Fibroblast of lung (primary cell): ENCODE measurements around the gene POFUT2. TPM values are rescaled to one million over a fixed set of nuclear protein-coding genes. Genes with fewer than 3 reads are reported as not detected.

Experiments used
- DNase-seq, 2 donors: peaks; one replicate each; pipeline versions ENCODE4 v3.0.0 to v3.0.0-alpha.2; 2010; ENCODE audit warnings: low read depth in 2 of 2
- H2AFZ ChIP-seq: 2 replicates; pipeline ENCODE4 v1.5.1; 2012; ENCODE audit warnings: low read length, control low read depth, inconsistent platforms
- H3K27ac ChIP-seq: 2 replicates; pipeline ENCODE4 v1.5.1; 2011; ENCODE audit warnings: low read length, control low read depth; ENCODE audit not compliant: insufficient read depth
- H3K27me3 ChIP-seq: 2 replicates; pipeline ENCODE4 v1.5.1; 2011; ENCODE audit warnings: mild to moderate bottlenecking, low read length; ENCODE audit not compliant: control insufficient read depth, insufficient read depth
- H3K36me3 ChIP-seq: 2 replicates; pipeline ENCODE4 v1.5.1; 2011; ENCODE audit warnings: low read length; ENCODE audit not compliant: control insufficient read depth, insufficient read depth
- H3K4me1 ChIP-seq: 2 replicates; pipeline ENCODE4 v1.5.1; 2011; ENCODE audit warnings: low read length; ENCODE audit not compliant: control insufficient read depth, insufficient read depth; ENCODE audit errors: extremely low read depth
- H3K4me2 ChIP-seq: 2 replicates; pipeline ENCODE4 v1.5.1; 2011; ENCODE audit warnings: low read length, control low read depth; ENCODE audit not compliant: insufficient read depth; ENCODE audit errors: extremely low read depth
- H3K4me3 ChIP-seq, 4 experiments: fragments of 200-600 bp in 1 of 4; sonication (generic) in 1 of 4; replicated peaks in 1 of 4; 2 replicates each; pipeline ENCODE4 v1.5.1; 2011 to 2016; ENCODE audit warnings: low read length in 4 of 4, low read depth in 3 of 4, mild to moderate bottlenecking in 3 of 4, control low read depth in 2 of 4, inconsistent platforms in 1 of 4, mixed read lengths in 1 of 4; ENCODE audit not compliant: insufficient read depth in 1 of 4; ENCODE audit errors: control extremely low read depth in 1 of 4
- H3K79me2 ChIP-seq: 2 replicates; pipeline ENCODE4 v1.5.1; 2012; ENCODE audit warnings: mild to moderate bottlenecking, low read length, inconsistent platforms; ENCODE audit not compliant: control insufficient read depth, insufficient read depth
- H3K9ac ChIP-seq: 2 replicates; pipeline ENCODE4 v1.5.1; 2011; ENCODE audit warnings: mild to moderate bottlenecking, low read length, control low read depth; ENCODE audit not compliant: insufficient read depth
- H3K9me3 ChIP-seq: 2 replicates; pipeline ENCODE4 v1.5.1; 2012; ENCODE audit warnings: low read depth, low read length; ENCODE audit not compliant: control insufficient read depth, insufficient read depth
- H4K20me1 ChIP-seq: 2 replicates; pipeline ENCODE4 v1.5.1; 2011; ENCODE audit warnings: low read length; ENCODE audit not compliant: control insufficient read depth, insufficient read depth; ENCODE audit errors: extremely low read depth
- CTCF ChIP-seq, 2 donors: IDR thresholded peaks in 1 of 2; conservative IDR thresholded peaks in 1 of 2; 1 replicate in 1 of 2; 2 replicates in 1 of 2; pipeline ENCODE4 v1.5.1; 2011 to 2012; ENCODE audit warnings: low read length in 2 of 2, control low read depth in 1 of 2, inconsistent platforms in 1 of 2, low read depth in 1 of 2, mild to moderate bottlenecking in 1 of 2
- EZH2 ChIP-seq: IDR thresholded peaks from 2 replicates; pipeline ENCODE4 v1.5.1; 2012; ENCODE audit warnings: low read length, control low read depth, mild to moderate bottlenecking; ENCODE audit errors: missing control alignments
- polyA plus RNA-seq, 2 donors: library from polyadenylated mRNA; depleted of rRNA in 1 of 2; stranded (reverse) in 1 of 2; unstranded in 1 of 2; fragments of >200 nt; gene quantifications; 2 replicates each; pipeline ENCODE4 v1.2.1, GENCODE V29; 2011 to 2012; ENCODE audit warnings: missing spikeins in 1 of 2
- total RNA-seq: library from RNA; depleted of rRNA; stranded (reverse); fragments of >200 nt; gene quantifications from 2 replicates; pipeline ENCODE4 v1.2.1, GENCODE V29; 2014

The POFUT2 gene
- total and polyA plus RNA-seq, 2 donors (not counting 1 experiment from before 2014, with no cell fraction given): 56.0 to 60.3 TPM

DNA sequence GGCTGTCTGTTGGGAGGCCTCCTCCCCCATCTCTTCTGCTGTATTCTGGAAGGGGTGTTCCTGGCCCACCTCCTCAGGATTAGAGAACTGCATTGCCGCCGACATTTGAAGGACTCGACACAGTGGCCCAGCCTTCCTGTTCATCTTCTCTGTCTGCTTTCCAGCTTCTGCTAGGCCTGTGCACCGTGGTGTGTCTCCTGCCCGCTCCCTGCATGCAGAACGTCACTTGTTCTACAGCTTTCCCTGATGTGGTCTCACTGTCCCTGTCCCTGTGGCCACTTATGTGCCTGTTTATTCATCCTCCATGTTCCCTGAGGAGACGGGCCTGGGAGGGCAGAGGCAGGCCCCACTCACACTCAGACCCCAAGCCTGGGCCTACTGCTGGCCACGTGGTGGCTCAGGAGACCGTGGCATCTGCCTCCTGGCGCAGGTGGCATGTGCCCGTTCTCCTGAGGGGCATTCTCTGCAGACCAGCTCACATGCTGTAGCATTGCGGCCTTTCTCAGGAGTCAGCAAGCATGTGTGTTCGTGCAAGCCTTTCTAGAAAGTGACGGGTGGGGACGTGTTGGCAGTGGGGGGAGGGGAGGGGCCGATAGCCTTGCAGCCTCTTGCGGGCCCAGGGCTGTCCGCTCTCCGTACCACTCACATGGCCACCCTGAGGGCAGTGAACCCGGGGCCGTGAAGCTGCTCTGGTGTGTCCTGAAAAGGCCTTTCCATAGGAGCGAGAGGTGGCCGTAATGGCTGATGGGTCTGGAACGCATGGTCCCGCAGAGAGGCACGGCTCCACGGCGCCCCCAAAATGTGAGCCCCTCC is 35.9 kb downstream of the POFUT2 start:
- H3K9ac ChIP-seq: no peak overlapping the region
- no peaks in the 10 kb centered on the region for H3K79me2 ChIP-seq
- H2AFZ ChIP-seq: no peak overlapping the region
- H3K9me3 ChIP-seq: no peaks in the 10 kb centered on the region
- no peaks in the 10 kb centered on the region for H4K20me1 ChIP-seq
- H3K27me3 ChIP-seq: peaks cover 28% of the 10 kb centered on the region
- H3K4me2 ChIP-seq: no peak overlapping the region
- TF ChIP-seq EZH2: no peak
- no peak for TF ChIP-seq CTCF (conservative IDR thresholded peaks at IDR 0.05 in 1 of 2, IDR thresholded peaks at IDR 0.05 in 1 of 2; ENCODE audit: low read depth in 1 of 2, low read length in 2 of 2)
- H3K4me3 ChIP-seq: no peak overlapping the region
- no peak overlapping the region for H3K27ac ChIP-seq
- DNase-seq: no peak
- no peaks in the 10 kb centered on the region for H3K36me3 ChIP-seq
- H3K4me1 ChIP-seq: peaks cover 3% of the 10 kb centered on the region

- no peak overlapping the region for H3K27ac ChIP-seq
- H3K9ac ChIP-seq: no peak overlapping the region
- no peaks in the 10 kb centered on the region for H3K36me3 ChIP-seq
- no peak for DNase-seq
- H2AFZ ChIP-seq: no peak overlapping the region
- H3K27me3 ChIP-seq: peaks cover 32% of the 10 kb centered on the region
- H3K4me3 ChIP-seq: no peak overlapping the region
- no peaks in the 10 kb centered on the region for H4K20me1 ChIP-seq
- no peak for TF ChIP-seq EZH2
- no peak for TF ChIP-seq CTCF (conservative IDR thresholded peaks at IDR 0.05 in 1 of 2, IDR thresholded peaks at IDR 0.05 in 1 of 2; ENCODE audit: low read depth in 1 of 2, low read length in 2 of 2)
- H3K4me2 ChIP-seq: no peak overlapping the region
- H3K9me3 ChIP-seq: no peaks in the 10 kb centered on the region
- no peaks in the 10 kb centered on the region for H3K79me2 ChIP-seq
- peaks cover 3% of the 10 kb centered on the region for H3K4me1 ChIP-seq
Measured at GRCh38 chr21:45250914-45251634, 36.6 kb downstream of the POFUT2 start.

GRCh38 chr21:45250272-45250671 is 37.4 kb downstream of the POFUT2 start:
- H3K4me3 ChIP-seq: no peak overlapping the region
- H3K9me3 ChIP-seq: no peaks in the 10 kb centered on the region
- no peak overlapping the region for H3K27ac ChIP-seq
- H3K4me1 ChIP-seq: peaks cover 3% of the 10 kb centered on the region
- no peak overlapping the region for H3K4me2 ChIP-seq
- no peak for TF ChIP-seq EZH2
- no peak for TF ChIP-seq CTCF (conservative IDR thresholded peaks at IDR 0.05 in 1 of 2, IDR thresholded peaks at IDR 0.05 in 1 of 2; ENCODE audit: low read depth in 1 of 2, low read length in 2 of 2)
- H3K79me2 ChIP-seq: no peaks in the 10 kb centered on the region
- H4K20me1 ChIP-seq: no peaks in the 10 kb centered on the region
- no peak overlapping the region for H3K9ac ChIP-seq
- no peaks in the 10 kb centered on the region for H3K36me3 ChIP-seq
- no peak for DNase-seq
- H3K27me3 ChIP-seq: peaks cover 32% of the 10 kb centered on the region
- H2AFZ ChIP-seq: no peak overlapping the region
